Head of caudate nucleus (tissue), 42 donors: ENCODE data around the gene EEPD1.

Experiments used
- DNase-seq, 42 donors: peaks; one replicate each; pipeline versions ENCODE4 v3.0.0 to v3.0.0-alpha.2; 2020 to 2021; ENCODE audit warnings: mixed read lengths in 7 of 42
- intact Hi-C: fragments of 100-400 bp; cut with DNase I; formaldehyde crosslinking; loops from one replicate; pipeline ENCODE4 v1.15.0; 2022

Gene EEPD1

GRCh38 chr7:36182854-36183604, 30.0 kb downstream of the EEPD1 start:
- no peak for DNase-seq

GRCh38 chr7:36185092-36185491, 32.0 kb downstream of the EEPD1 start:
- no peak for DNase-seq
- intact Hi-C loops = no loop called here

More at GRCh38 chr7:36182854-36183604, 30.0 kb downstream of the EEPD1 start:
- intact Hi-C loops = no loop called here

GRCh38 chr7:36185756-36186155, 32.7 kb downstream of the EEPD1 start:
- intact Hi-C loops = no loop called here

GRCh38 chr7:36186359-36187121, 33.5 kb downstream of the EEPD1 start:
- DNase-seq = peak in 1 of 42 donors; percentile 17
- intact Hi-C loops = no loop called here

More at GRCh38 chr7:36185756-36186155, 32.7 kb downstream of the EEPD1 start:
- DNase-seq = no peak

GRCh38 chr7:36188266-36188665, 35.2 kb downstream of the EEPD1 start:
- intact Hi-C loops = no loop called here
- peak in 37 of 42 donors; percentile 25 to 82 (median 57) for DNase-seq

- intact Hi-C loops = no loop called here
- DNase-seq = no peak
Observed at GRCh38 chr7:36188906-36189305, 35.9 kb downstream of the EEPD1 start.

- peak in 4 of 42 donors; percentile 23 to 44 (median 32) for DNase-seq
- intact Hi-C loops = no loop called here
Observed at GRCh38 chr7:36190447-36191291, 37.6 kb downstream of the EEPD1 start.

- intact Hi-C loops = no loop called here
- peak in 1 of 42 donors; percentile 23 for DNase-seq
Observed at GRCh38 chr7:36191292-36191920, 38.4 kb downstream of the EEPD1 start.

GRCh38 chr7:36192053-36192824, 39.2 kb downstream of the EEPD1 start:
- intact Hi-C loops = no loop called here
- DNase-seq = peak in 2 of 42 donors; percentile 21 to 27

GRCh38 chr7:36192877-36193276, 39.8 kb downstream of the EEPD1 start:
- intact Hi-C loops = no loop called here
- DNase-seq = no peak

- peak in 1 of 42 donors; percentile 27 for DNase-seq
Observed at GRCh38 chr7:36198854-36199266, 45.8 kb downstream of the EEPD1 start.

GRCh38 chr7:36199329-36199728, 46.3 kb downstream of the EEPD1 start:
- DNase-seq = no peak
- intact Hi-C loops = no loop called here

More at GRCh38 chr7:36198854-36199266, 45.8 kb downstream of the EEPD1 start:
- intact Hi-C loops = no loop called here

- DNase-seq = no peak
- intact Hi-C loops = no loop called here
Observed at GRCh38 chr7:36201122-36201723, 48.2 kb downstream of the EEPD1 start.

GRCh38 chr7:36202398-36202797, 49.3 kb downstream of the EEPD1 start:
- intact Hi-C loops = no loop called here
- peak in 1 of 42 donors; percentile 26 for DNase-seq

- DNase-seq = peak in 1 of 42 donors; percentile 23
- intact Hi-C loops = no loop called here
Observed at GRCh38 chr7:36203071-36203790, 50.2 kb downstream of the EEPD1 start.

- DNase-seq = peak in 1 of 42 donors; percentile 26
- intact Hi-C loops = no loop called here
Observed at GRCh38 chr7:36204044-36204663, 51.1 kb downstream of the EEPD1 start.
